A549 (cell line): ENCODE measurements around the gene FUT3. TPM values are rescaled to one million over a fixed set of nuclear protein-coding genes. Genes with fewer than 3 reads are reported as not detected.

ENCODE experiments used
- ATAC-seq, 2 experiments: fragments of 200-7000 bp in 1 of 2; fragments of >200 bp in 1 of 2; cut with Nextera tagmentation in 1 of 2; cut with Tn5 transposase in 1 of 2; 3 replicates each; pipeline versions ENCODE4 v1.8.0 to v1.9.1; 2018 to 2020; ENCODE audit warnings: mild to moderate bottlenecking in 1 of 2, moderate library complexity in 1 of 2
- CTCF ChIA-PET: fragments of 300-600 bp; sonication (Branson Sonifier 250); formaldehyde crosslinking; extraction: SDS; loops from one replicate; lab custom pipeline; 2021; ENCODE audit warnings: antibody characterized with exemption, inconsistent platforms; lab: Yijun Ruan, JAX
- POLR2A ChIA-PET: fragments of 350-600 bp; formaldehyde crosslinking; extraction: SDS; loops from one replicate; lab custom pipeline; 2021; ENCODE audit warnings: antibody characterized with exemption, inconsistent platforms; lab: Yijun Ruan, JAX
- DNase-seq, 2 experiments: peaks; one replicate each; pipeline versions ENCODE4 v3.0.0 to v3.0.0-alpha.2; 2011 to 2016; ENCODE audit warnings: low read depth in 1 of 2, low spot score in 1 of 2
- FAIRE-seq: peaks from 2 replicates; lab custom pipeline; 2011; peaks lifted over from hg19 to GRCh38; lab: Jason Lieb, UNC
- H3K27ac ChIP-seq, 2 experiments: fragments of >200 bp; sonication (Bioruptor Twin); formaldehyde crosslinking; 3 replicates each; pipeline ENCODE4 v1.5.1; 2016 to 2017
- H3K4me1 ChIP-seq: fragments of >200 bp; sonication (Bioruptor Twin); formaldehyde crosslinking; 3 replicates; pipeline ENCODE4 v1.6.1; 2016
- H3K4me2 ChIP-seq: fragments of >200 bp; sonication (Bioruptor Twin); formaldehyde crosslinking; 3 replicates; pipeline ENCODE4 v1.6.1; 2016
- H3K4me3 ChIP-seq: fragments of >200 bp; sonication (Bioruptor Twin); formaldehyde crosslinking; 3 replicates; pipeline ENCODE4 v1.5.1; 2016
- H3K9me3 ChIP-seq: fragments of >200 bp; sonication (Bioruptor Twin); formaldehyde crosslinking; 3 replicates; pipeline ENCODE4 v1.6.1; 2016
- CBX8 ChIP-seq: fragments of 200-600 bp; sonication (generic); IDR thresholded peaks from 2 replicates; pipeline ENCODE4 v1.6.1; 2016
- CEBPB ChIP-seq, 2 experiments: fragments of >200 bp in 1 of 2; sonication (Bioruptor Twin) in 1 of 2; formaldehyde crosslinking in 1 of 2; IDR thresholded peaks; 2 replicates each; pipeline ENCODE4 v1.6.1; 2012 to 2016
- CHD2 ChIP-seq: fragments of 150-350 bp; IDR thresholded peaks from 2 replicates; pipeline ENCODE4 v1.6.1; 2014; ENCODE audit warnings: low read length; ENCODE audit not compliant: partially characterized antibody
- FOSB ChIP-seq: fragments of 250-450 bp; sonication (Bioruptor Pico); IDR thresholded peaks from 2 replicates; pipeline ENCODE4 v1.5.0; 2020; ENCODE audit warnings: mild to moderate bottlenecking, moderate library complexity
- FOXS1 ChIP-seq: fragments of 250-450 bp; sonication (Bioruptor Pico); IDR thresholded peaks from 2 replicates; pipeline ENCODE4 v1.5.0; 2020; ENCODE audit warnings: mild to moderate bottlenecking, moderate library complexity
- JUN ChIP-seq, 2 experiments: fragments of >200 bp; sonication (Bioruptor Twin); formaldehyde crosslinking; IDR thresholded peaks; 2 replicates in 1 of 2; 3 replicates in 1 of 2; pipeline ENCODE4 v1.6.1; 2016 to 2017
- MAZ ChIP-seq: fragments of 150-350 bp; IDR thresholded peaks from 2 replicates; pipeline ENCODE4 v1.6.1; 2014; ENCODE audit warnings: antibody characterized with exemption, low read depth, low read length, borderline replicate concordance
- MYC ChIP-seq: IDR thresholded peaks from 2 replicates; pipeline ENCODE4 v1.6.1; 2012; ENCODE audit warnings: mild to moderate bottlenecking, inconsistent platforms, low read length, improper control_type of control experiment, borderline replicate concordance
- NPAS2 ChIP-seq: fragments of 250-450 bp; sonication (Bioruptor Pico); IDR thresholded peaks from 2 replicates; pipeline ENCODE4 v1.8.0; 2022; ENCODE audit warnings: mild to moderate bottlenecking, moderate library complexity, borderline replicate concordance
- NR3C1 ChIP-seq: fragments of >200 bp; sonication (Bioruptor Twin); formaldehyde crosslinking; IDR thresholded peaks from 3 replicates; pipeline ENCODE4 v1.6.1; 2017
- PHF8 ChIP-seq: fragments of 200-600 bp; sonication (generic); IDR thresholded peaks from 2 replicates; pipeline ENCODE4 v1.6.1; 2016; ENCODE audit warnings: low read depth, mild to moderate bottlenecking, antibody characterized with exemption, moderate library complexity, borderline replicate concordance
- RFX5 ChIP-seq: fragments of 450-650 bp; IDR thresholded peaks from 2 replicates; pipeline ENCODE4 v1.7.1; 2014; ENCODE audit warnings: antibody characterized with exemption, mild to moderate bottlenecking, moderate library complexity
- SMC3 ChIP-seq: fragments of >200 bp; sonication (Bioruptor Twin); formaldehyde crosslinking; IDR thresholded peaks from 3 replicates; pipeline ENCODE4 v1.6.1; 2018; ENCODE audit warnings: inconsistent platforms
- TFCP2L1 ChIP-seq: fragments of 250-450 bp; sonication (Bioruptor Pico); IDR thresholded peaks from 2 replicates; pipeline ENCODE4 v1.5.0; 2021; ENCODE audit warnings: mild to moderate bottlenecking
- TP53 ChIP-seq: fragments of 250-450 bp; sonication (Bioruptor Pico); IDR thresholded peaks from 2 replicates; pipeline ENCODE4 v1.5.0; 2021; ENCODE audit warnings: mild to moderate bottlenecking, moderate library complexity
- WGBS: methylation state at CpG from one replicate; pipeline ENCODE4 v1.1.6; 2017; ENCODE audit errors: missing lambda C conversion rate; 5-methylcytosine and 5-hydroxymethylcytosine counted together
- polyA plus RNA-seq, 4 experiments: library from polyadenylated mRNA; depleted of rRNA in 3 of 4; stranded (reverse); fragments of >200 nt; fragmentation: RNase III in 1 of 4; extraction: RNeasy Plus Mini Kit Qiagen cat#74134 plus additional on column Dnase treatment in 1 of 4; gene quantifications; 2 replicates in 3 of 4; 3 replicates in 1 of 4; pipeline ENCODE4 v1.2.3, GENCODE V29; 2011 to 2017
- TF ChIP-seq, protein P1 (sequence below): fragments of 250-450 bp; sonication (Bioruptor Pico); IDR thresholded peaks from 2 replicates; pipeline ENCODE4 v1.5.0; 2020; ENCODE audit warnings: low read depth, mild to moderate bottlenecking, moderate library complexity
- TF ChIP-seq, protein P2 (sequence below): fragments of 150-350 bp; IDR thresholded peaks from 2 replicates; pipeline ENCODE4 v1.6.1; 2014; ENCODE audit warnings: low read depth, mild to moderate bottlenecking, low read length
- TF ChIP-seq, protein P3 (sequence below): fragments of 450-650 bp; IDR thresholded peaks from 2 replicates; pipeline ENCODE4 v1.6.1; 2014; ENCODE audit warnings: antibody characterized with exemption
- TF ChIP-seq, protein P4 (sequence below): fragments of 250-450 bp; sonication (Bioruptor Pico); IDR thresholded peaks from 2 replicates; pipeline ENCODE4 v1.5.0; 2021; ENCODE audit warnings: mild to moderate bottlenecking, moderate library complexity, borderline replicate concordance

Gene FUT3
- polyA plus RNA-seq, 2 of the 4 experiments (the other 2 are of a cell fraction), result 0.09 TPM

DNA sequence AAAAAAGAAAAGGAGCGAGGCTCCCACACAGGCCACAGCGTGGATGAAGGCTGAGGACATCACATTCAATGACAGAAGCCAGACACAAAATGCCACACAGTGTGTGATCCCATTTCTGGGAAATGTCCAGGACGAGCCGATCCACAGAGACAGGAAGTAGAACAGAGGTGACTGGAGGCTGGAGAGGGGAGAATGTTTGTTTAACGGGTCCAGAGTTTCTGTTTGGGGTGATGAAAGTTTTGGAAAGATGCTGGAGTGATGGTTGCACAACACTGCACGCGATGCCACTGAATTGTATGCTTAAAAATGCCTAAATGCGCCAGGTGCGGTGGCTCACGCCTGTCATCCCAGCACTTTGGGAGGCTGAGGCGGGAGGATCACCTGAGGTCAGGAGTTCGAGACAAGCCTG is 19.7 kb upstream of the FUT3 start:
- no peaks in the 10 kb centered on the region for H3K9me3 ChIP-seq
- TF ChIP-seq, protein P1, sequence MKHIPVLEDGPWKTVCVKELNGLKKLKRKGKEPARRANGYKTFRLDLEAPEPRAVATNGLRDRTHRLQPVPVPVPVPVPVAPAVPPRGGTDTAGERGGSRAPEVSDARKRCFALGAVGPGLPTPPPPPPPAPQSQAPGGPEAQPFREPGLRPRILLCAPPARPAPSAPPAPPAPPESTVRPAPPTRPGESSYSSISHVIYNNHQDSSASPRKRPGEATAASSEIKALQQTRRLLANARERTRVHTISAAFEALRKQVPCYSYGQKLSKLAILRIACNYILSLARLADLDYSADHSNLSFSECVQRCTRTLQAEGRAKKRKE (CRISPR knock-in tag), result no peak
- TF ChIP-seq CEBPB (IDR thresholded peaks at IDR 0.05), result peak in 1 of 2 experiments; percentile 18; a peak in 1 of 4 replicates
- DNase-seq, result no peak
- 58% methylated on average over 12 of the region's 12 CpGs for WGBS
- FAIRE-seq, result no peak
- H3K4me3 ChIP-seq, result no peak overlapping the region
- CTCF ChIA-PET, result interaction anchor here (0.7 to 2.4 kb wide), 3 partner anchors 22 to 67 kb away, joined by 3 to 7 read pairs (median 3); partner anchors contain the start of gene NRTN
- H3K27ac ChIP-seq, result peak overlapping the region; percentile 42 to 70; a peak in 2 of 6 replicates
- POLR2A ChIA-PET, result interaction anchor here (1.0 kb wide), 1 partner anchor 43 kb away, joined by 4 read pairs; no protein-coding TSS in a partner anchor
- peak in 1 of 2 experiments; percentile 41; a peak in 1 of 6 replicates for ATAC-seq
- 0 out of 3 replicates have a peak overlapping the region, but pooled peaks have one; percentile 17 for H3K4me2 ChIP-seq
- H3K4me1 ChIP-seq, result peaks cover 15% of the 10 kb centered on the region; the same call in 2 of the 3 replicates

DNA sequence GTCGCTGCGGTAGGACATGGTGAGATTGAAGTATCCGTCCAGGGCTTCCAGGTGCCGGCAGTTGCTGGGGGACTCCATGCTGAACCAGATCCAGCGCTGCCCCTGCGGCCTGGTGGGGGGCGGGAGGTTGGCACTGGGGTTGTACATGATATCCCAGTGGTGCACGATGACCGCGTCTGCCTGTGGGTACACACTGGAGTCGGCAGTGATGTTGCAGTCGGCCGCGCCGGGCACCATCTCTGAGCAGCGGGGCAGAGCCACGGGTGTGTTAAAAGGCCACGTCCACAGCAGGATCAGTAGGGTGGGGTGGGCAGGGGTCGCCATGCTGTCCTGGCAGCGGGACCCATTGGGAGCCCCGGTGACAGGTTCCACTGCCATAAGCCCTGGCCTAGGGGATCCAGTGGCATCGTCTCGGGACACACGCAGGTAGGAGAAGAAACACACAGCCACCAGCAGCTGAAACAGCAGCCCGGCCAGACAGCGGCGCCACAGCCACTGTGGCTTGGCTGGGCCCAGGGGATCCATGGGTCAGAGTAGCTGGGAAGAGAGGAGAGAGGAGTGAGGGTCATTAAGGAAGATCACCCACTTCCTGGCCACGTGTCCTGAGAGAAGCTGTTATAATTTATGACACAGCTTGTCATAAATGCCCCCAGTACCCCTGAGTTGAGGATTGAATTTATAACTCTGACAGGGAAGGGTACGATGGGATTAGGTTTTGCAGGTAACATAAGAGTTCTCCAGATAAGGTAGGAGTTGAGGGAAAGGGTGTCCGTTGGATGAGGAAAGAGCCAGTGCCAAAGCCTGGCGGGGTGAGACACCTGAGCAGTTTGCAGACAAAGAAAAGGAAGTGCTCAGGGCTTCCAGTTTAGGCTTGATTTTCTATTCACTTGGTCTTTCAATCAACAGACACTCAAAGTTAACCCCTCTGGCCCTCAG is 16.2 kb upstream of the FUT3 start:
- Histone ChIP-seq H3K9me3 (no peaks in the 10 kb centered on the region), H3K4me2 (no peak overlapping the region)
- TF ChIP-seq MAZ, result no peak
- TF ChIP-seq CBX8, result no peak
- no peak for TF ChIP-seq PHF8
- no peak for TF ChIP-seq JUN (IDR thresholded peaks at IDR 0.05)
- TF ChIP-seq FOXS1 (CRISPR knock-in tag), result no peak
- TF ChIP-seq, protein P2, sequence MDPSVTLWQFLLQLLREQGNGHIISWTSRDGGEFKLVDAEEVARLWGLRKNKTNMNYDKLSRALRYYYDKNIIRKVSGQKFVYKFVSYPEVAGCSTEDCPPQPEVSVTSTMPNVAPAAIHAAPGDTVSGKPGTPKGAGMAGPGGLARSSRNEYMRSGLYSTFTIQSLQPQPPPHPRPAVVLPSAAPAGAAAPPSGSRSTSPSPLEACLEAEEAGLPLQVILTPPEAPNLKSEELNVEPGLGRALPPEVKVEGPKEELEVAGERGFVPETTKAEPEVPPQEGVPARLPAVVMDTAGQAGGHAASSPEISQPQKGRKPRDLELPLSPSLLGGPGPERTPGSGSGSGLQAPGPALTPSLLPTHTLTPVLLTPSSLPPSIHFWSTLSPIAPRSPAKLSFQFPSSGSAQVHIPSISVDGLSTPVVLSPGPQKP, result no peak
- TF ChIP-seq TP53 (CRISPR knock-in tag), result no peak
- no peak for TF ChIP-seq TFCP2L1 (CRISPR knock-in tag)
- TF ChIP-seq, all 56 proteins: peak for 0
- Histone ChIP-seq H3K4me3 (no peak overlapping the region), H3K4me1 (peaks cover 6% of the 10 kb centered on the region; the same call in 1 of the 3 replicates), H3K27ac (no peak overlapping the region)
- WGBS, result 72% methylated on average over 15 of the region's 31 CpGs
- no peak for DNase-seq
- ChIA-PET CTCF (no interaction called here), POLR2A (interaction anchor here (1.7 kb wide), 1 partner anchor 40 kb away, joined by 5 read pairs; no protein-coding TSS in a partner anchor)
- FAIRE-seq, result no peak
- no peak for ATAC-seq

DNA sequence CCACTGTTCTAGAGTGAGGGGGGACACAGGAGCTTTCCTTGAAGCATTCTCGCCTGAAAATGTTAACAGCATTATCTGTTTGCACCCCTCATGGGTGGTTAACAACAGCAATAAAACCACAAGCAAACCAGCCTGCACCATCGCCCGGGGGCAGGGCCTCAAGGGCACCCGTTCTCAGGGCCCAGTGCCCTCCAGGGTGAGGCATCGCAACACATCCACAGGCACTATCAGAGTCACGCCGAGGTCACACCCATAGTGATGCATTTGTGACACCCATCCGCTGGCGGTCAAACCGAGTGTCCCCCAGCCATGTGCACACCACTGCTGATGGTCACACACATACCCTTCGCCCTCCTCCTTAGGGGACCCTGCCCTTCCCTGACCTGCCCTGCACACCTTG is 14.5 kb upstream of the FUT3 start:
- 62% methylated on average over 6 of the region's 11 CpGs for WGBS
- Histone ChIP-seq H3K4me2 (no peak overlapping the region), H3K27ac (no peak overlapping the region), H3K9me3 (no peaks in the 10 kb centered on the region), H3K4me1 (peaks cover 8% of the 10 kb centered on the region; the same call in 1 of the 3 replicates), H3K4me3 (no peak overlapping the region)
- FAIRE-seq (no peak), DNase-seq (no peak), ATAC-seq (no peak; a peak in 1 of 6 replicates)
- ChIA-PET CTCF (interaction anchor here (0.9 kb wide), 1 partner anchor 18 kb away, joined by 3 read pairs; no protein-coding TSS in a partner anchor), POLR2A (no interaction called here)
- TF ChIP-seq, protein P3, sequence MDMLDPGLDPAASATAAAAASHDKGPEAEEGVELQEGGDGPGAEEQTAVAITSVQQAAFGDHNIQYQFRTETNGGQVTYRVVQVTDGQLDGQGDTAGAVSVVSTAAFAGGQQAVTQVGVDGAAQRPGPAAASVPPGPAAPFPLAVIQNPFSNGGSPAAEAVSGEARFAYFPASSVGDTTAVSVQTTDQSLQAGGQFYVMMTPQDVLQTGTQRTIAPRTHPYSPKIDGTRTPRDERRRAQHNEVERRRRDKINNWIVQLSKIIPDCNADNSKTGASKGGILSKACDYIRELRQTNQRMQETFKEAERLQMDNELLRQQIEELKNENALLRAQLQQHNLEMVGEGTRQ, result no peak
- TF ChIP-seq, protein P4, sequence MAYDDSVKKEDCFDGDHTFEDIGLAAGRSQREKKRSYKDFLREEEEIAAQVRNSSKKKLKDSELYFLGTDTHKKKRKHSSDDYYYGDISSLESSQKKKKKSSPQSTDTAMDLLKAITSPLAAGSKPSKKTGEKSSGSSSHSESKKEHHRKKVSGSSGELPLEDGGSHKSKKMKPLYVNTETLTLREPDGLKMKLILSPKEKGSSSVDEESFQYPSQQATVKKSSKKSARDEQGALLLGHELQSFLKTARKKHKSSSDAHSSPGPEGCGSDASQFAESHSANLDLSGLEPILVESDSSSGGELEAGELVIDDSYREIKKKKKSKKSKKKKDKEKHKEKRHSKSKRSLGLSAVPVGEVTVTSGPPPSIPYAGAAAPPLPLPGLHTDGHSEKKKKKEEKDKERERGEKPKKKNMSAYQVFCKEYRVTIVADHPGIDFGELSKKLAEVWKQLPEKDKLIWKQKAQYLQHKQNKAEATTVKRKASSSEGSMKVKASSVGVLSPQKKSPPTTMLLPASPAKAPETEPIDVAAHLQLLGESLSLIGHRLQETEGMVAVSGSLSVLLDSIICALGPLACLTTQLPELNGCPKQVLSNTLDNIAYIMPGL, result no peak
- no peak for TF ChIP-seq NR3C1
- TF ChIP-seq TFCP2L1 (CRISPR knock-in tag), result no peak
- no peak for TF ChIP-seq FOSB (CRISPR knock-in tag)
- TF ChIP-seq FOXS1 (CRISPR knock-in tag), result no peak
- TF ChIP-seq SMC3, result no peak
- no peak for TF ChIP-seq RFX5
- no peak for TF ChIP-seq MAZ
- no peak for TF ChIP-seq MYC
- no peak for TF ChIP-seq CHD2
- no peak for TF ChIP-seq NPAS2
